Left renal pelvis (tissue), 4 donors: ENCODE results near the gene SSR1. TPM values are rescaled to one million over a fixed set of nuclear protein-coding genes. Genes with fewer than 3 reads are reported as not detected.
"Not testable (repeated sequence)": the region's sequence is repeated elsewhere in the genome, so short reads cannot be mapped to it uniquely, and the experiment has no call there.

Source experiments
- DNase-seq, 4 donors: peaks; one replicate each; pipeline ENCODE4 v3.0.0-alpha.2; 2013; ENCODE audit warnings: low read depth in 4 of 4, low spot score in 3 of 4
- polyA plus RNA-seq, 4 donors: library from polyadenylated mRNA; unstranded; fragments of 120-200 nt; gene quantifications; one replicate each; pipeline ENCODE4 v1.2.1, GENCODE V29; 2013; ENCODE audit not compliant: insufficient read length in 4 of 4

The SSR1 gene
- 100 to 1,000 TPM; 122 to 152 (median 146) TPM for polyA plus RNA-seq

GRCh38 chr6:7312616-7313504 lies at the start of gene SSR1:
SSR1 (minus strand) TSS chr6:7313199; CDS start chr6:7313120, 79 bp downstream.
- peak; percentile 85 to 94 (median 90) for DNase-seq

DNA sequence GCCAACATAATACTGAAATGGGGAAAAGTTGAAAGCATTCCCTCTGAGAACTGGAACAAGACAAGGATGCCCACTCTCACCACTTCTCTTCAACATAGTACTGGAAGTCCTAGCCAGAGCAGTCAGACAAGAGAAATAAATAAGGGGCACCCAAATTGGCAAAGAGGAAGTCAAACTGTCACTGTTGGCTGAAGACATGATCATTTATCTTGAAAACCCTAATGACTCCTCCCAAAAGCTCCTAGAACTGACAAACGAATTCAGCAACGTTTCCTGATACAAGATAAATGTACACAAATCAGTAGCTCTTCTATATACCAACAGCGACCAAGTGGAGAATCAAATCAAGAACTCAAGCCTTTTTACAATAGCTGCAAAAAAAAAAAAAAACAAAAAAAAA lies 38.9 kb upstream of the SSR1 start:
- DNase-seq: not testable (repeated sequence)

GRCh38 chr6:7350591-7350990 lies 37.6 kb upstream of the SSR1 start:
- DNase-seq: not testable (repeated sequence)

- not testable (repeated sequence) for DNase-seq
Measured at GRCh38 chr6:7347551-7347997, 34.6 kb upstream of the SSR1 start.

- not testable (repeated sequence) for DNase-seq
Measured at GRCh38 chr6:7344773-7345450, 31.9 kb upstream of the SSR1 start.

DNA sequence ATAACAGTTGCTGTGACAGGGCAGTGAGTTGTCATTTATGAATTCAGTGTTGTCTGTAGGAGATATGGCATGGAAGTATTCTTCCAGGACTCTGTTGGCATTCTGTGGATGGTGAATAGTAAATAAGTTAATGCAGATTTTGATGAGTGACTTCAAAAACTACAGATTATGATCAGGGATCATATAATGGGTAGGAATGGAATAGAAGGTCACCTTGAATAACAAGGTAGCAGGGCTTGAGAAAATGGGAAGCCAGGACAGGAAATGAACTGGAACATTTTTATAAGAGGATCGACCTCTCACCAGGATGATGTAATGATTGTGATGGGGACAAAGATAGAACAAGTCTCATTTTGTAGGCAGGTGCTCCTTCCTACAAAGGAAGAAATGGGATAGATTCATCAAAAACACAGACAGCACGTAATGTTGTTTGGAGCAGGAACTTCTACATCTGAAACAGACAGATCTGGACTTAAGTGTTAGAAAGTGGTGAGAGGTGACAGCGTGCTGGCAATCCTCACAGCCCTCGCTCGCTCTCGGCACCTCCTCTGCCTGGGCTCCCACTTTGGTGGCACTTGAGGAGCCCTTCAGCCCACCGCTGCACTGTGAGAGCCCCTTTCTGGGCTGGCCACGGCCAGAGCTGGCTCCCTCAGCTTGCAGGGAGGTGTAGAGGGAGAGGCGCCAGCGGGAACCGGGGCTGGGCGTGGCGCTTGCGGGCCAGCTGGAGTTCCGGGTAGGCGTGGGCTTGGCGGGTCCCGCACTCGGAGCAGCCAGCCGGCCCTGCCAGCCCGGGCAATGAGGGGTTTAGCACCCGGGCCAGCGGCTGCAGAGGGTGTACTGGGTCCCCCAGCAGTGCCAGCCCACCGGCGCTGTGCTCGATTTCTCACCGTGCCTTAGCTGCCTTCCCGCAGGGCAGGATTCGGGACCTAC lies 30.8 kb upstream of the SSR1 start:
- no peak for DNase-seq

DNA sequence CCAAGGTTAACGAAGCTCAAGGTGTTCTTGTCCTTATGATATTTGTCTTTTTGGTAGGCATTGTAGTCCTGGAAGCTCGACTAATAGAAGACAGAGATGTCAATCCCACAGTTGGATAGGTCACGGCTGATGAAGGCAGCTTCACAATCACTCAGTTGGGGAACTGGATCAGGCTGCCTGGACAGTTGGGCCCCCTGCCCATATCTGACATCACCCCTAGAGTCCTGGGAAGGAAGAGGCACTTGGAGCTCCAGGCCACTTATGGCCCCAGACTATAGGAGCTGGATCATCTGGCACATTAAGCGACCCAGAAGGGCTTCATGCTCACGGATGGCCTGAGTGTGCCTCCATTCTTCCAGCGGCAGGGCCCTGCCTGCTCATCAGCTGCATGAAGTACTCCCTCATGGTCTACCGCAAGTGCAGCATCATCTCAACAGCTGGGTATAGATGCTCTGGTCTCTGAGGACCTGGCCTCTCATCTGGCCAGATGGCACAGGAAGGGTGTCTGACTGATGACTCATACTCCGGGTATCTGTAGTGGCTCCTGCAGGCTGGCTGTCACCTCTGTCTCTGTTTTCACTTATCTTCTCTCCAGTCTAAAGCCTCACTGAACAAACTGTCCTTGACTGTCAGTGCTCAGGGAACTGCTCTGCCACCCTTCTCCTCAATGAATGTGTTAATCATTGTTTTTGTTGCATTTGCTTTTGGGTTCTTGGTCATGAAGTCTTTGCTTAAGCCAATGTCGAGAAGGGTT lies 29.2 kb upstream of the SSR1 start:
- no peak for DNase-seq

DNA sequence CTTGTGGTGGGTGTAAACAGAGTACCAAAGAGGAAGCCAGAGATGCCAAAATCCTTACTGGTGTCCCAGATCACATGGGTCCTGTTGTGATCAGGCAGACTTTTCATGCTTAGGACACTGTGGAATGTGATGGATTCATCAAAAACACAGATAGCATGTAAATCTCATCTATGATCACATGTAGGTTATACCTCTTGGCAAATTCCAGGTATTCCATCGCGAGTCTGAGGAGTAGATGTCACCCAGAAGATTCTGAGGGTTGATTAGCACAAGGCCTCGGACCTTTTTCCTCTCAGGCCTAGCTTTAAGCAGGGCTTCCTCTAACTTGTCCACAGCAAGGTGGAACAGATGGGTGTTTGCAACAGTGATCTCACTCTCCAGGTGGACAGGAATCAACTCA lies 28.3 kb upstream of the SSR1 start:
- no peak for DNase-seq

- not testable (repeated sequence) for DNase-seq
Measured at GRCh38 chr6:7339007-7339732, 26.2 kb upstream of the SSR1 start.

GRCh38 chr6:7338031-7338430 lies 25.0 kb upstream of the SSR1 start:
- DNase-seq: no peak

- DNase-seq: no peak
Measured at GRCh38 chr6:7335519-7335918, 22.5 kb upstream of the SSR1 start.

DNA sequence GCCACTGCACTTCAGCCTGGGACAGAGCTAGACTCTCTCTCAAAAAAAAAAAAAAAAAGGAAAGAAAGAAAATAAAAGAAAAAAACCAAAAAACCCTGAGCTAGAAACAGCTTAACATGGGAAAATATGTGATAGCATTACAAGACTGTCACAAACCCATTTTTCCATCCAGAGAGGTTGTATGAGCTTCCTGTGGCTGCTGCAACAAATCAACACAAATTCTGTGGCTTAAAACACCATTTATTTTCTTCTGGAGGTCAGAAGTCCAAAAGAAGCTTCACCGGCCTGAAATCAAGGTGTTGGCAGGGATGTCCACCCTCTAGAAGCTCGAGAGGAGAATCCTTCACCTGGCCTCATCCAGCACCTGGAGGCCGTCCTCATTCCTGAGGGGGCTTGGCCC lies 21.7 kb upstream of the SSR1 start:
- no peak for DNase-seq

DNA sequence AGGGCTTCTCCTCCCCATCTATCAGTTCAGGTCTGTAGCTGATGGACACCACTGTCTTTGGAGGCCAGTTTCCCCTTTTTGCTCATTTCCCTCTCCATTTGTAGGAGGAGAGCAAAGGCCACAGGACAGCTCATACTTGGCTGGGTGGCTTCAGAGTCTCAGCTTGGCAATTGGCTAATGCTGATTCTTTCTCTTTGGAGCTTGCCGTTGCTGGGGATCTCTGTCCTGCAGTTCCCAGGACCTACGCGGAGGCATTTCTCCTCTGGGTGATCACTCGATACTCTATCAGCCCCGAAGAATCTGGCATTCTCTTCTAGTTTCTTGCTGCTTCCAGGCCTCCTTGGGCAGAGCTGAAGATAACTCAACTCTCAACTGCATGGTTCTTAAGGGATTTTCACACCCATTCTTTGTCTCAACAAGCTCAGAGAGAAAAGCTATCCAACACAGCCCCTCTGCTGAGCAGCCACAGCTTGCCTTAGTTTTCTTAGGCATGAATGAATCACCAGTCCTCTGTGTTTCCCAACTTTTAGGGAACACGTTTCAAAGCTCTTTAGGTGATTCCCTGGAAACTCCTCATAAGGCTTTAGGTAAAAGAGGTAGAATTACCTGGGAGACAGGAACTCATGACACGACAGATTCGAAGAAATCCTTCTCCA lies 19.2 kb upstream of the SSR1 start:
- DNase-seq: no peak

- no peak for DNase-seq
Measured at GRCh38 chr6:7331452-7331851, 18.5 kb upstream of the SSR1 start.

DNA sequence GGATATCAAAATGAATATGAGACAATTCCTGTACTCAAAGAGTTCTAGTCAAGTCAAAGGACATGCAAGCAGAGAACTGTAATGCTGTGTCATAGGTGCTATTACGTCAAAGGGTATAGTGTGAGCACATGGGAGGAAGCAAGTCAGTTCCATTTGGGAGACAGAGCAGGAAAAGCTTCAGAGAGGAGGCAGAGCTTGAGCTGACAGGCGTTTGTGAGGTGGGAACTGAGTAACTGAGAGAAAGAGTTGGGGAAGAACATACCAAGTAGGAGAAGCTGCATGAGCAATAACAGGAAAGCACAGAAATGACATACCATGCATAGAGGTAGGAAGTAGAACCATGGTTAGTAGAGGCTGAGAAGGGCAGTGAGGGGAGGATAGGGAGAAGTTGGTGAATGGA lies 15.2 kb upstream of the SSR1 start:
- no peak for DNase-seq

DNA sequence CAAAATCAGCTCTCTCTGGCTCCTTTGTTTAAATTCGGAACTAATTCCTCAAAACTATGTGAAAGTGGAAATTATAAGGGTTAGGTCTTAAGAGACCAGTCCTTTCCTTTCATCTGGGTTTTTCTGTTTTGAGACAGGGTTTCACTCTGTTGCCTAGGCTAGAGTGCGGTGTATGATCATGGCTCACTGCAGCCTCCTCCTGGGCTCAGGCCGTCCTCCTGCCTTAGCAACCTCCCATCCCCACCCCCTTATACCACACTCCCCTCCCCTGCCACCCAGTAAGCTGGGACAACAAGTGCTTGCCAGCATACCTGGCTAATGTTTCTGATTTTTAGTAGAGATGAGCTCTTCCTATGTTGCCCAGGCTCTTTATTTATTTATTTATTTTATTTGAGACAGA lies 12.8 kb upstream of the SSR1 start:
- no peak for DNase-seq

DNA sequence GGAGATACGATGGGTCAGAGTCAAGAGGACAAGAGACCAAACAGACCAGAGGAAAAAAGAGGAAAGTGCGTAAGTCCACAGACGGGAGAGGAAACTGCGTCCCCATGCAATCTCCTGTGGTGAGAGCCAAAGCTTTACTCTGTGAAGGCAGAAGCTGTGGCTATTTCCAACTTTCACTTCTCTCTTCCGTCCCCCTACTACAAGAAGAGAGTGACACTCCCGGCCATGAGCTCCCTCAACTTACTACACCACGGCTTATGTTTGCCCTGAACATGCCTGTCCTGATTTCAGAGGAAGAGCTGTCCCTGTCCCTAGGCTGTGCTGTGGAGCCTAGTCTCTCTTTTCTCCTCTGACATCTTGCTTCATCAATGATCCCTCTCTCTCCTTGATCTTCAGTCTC lies 11.5 kb upstream of the SSR1 start:
- DNase-seq: no peak

- no peak for DNase-seq
Measured at GRCh38 chr6:7323074-7323473, 10.1 kb upstream of the SSR1 start.

DNA sequence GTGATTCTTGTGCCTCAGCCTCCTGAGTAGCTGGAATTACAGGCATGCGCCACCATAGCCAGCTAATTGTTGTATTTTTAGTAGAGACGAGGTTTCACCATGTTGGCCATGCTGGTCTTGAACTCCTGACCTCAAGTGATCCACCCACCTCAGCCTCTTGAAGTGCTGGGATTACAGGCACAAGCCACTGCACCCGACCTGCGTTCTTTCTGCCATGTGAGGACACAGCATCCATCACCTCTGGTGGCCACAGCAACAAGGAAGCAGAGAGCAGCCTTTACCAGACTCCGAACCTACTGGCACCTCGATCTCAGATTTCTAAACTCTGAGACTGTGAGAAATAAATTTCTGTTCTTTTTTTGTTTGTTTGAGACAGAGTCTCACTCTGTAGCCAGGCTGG lies 8.9 kb upstream of the SSR1 start:
- DNase-seq: not testable (repeated sequence)
